Fibroblast of mammary gland (primary cell): ENCODE results near the gene NCOA7.

Experiments
- DNase-seq: peaks from one replicate; pipeline ENCODE4 v3.0.0-alpha.2; 2010; ENCODE audit warnings: low read depth
- H3K4me3 ChIP-seq: 2 replicates; pipeline ENCODE4 v1.5.1; 2011; ENCODE audit warnings: low read depth, mild to moderate bottlenecking, low read length, moderate library complexity; ENCODE audit not compliant: control insufficient read depth
- CTCF ChIP-seq: conservative IDR thresholded peaks from 2 replicates; pipeline ENCODE4 v1.5.1; 2011; ENCODE audit warnings: low read depth, low read length, inconsistent platforms; ENCODE audit not compliant: control insufficient read depth, insufficient read depth

The NCOA7 gene

GRCh38 chr6:125955973-125956372 is 165.2 kb downstream of the NCOA7 start:
- TF ChIP-seq CTCF, result no peak
- no peak for DNase-seq

GRCh38 chr6:125956506-125957390 is 166.0 kb downstream of the NCOA7 start, which contains the start of gene HINT3:
TSS of gene HINT3 (plus strand) at chr6:125956770. CDS start at chr6:125956978, 208 bp downstream.
- peak; percentile 98 for DNase-seq
- TF ChIP-seq CTCF, result peak; percentile 85

More at GRCh38 chr6:125955973-125956372, 165.2 kb downstream of the NCOA7 start:
- H3K4me3 ChIP-seq, result peak overlapping the region; percentile 84

GRCh38 chr6:125957391-125957693 is 166.6 kb downstream of the NCOA7 start:
- no peak for DNase-seq
- H3K4me3 ChIP-seq, result peak overlapping the region; percentile 84
- TF ChIP-seq CTCF, result no peak

More at GRCh38 chr6:125956506-125957390, 166.0 kb downstream of the NCOA7 start, which contains the start of gene HINT3:
- H3K4me3 ChIP-seq, result peak within 1 kb of the TSS; percentile 84

GRCh38 chr6:125957845-125958244 is 167.1 kb downstream of the NCOA7 start:
- peak; percentile 71 for DNase-seq
- H3K4me3 ChIP-seq, result peak overlapping the region; percentile 84
- no peak for TF ChIP-seq CTCF

- no peak for DNase-seq
- no peak overlapping the region for H3K4me3 ChIP-seq
- no peak for TF ChIP-seq CTCF
Observed at GRCh38 chr6:125959041-125959440, 168.3 kb downstream of the NCOA7 start.

- H3K4me3 ChIP-seq, result no peak overlapping the region
- DNase-seq, result no peak
- no peak for TF ChIP-seq CTCF
Observed at GRCh38 chr6:125961117-125961516, 170.4 kb downstream of the NCOA7 start.
